ENCODE measurements around the gene BCAR1. TPM values are rescaled to one million over a fixed set of nuclear protein-coding genes. Genes with fewer than 3 reads are reported as not detected.

Gene BCAR1
- total RNA-seq, 1 donor from 2014 or later, result 39.5 TPM

DNA sequence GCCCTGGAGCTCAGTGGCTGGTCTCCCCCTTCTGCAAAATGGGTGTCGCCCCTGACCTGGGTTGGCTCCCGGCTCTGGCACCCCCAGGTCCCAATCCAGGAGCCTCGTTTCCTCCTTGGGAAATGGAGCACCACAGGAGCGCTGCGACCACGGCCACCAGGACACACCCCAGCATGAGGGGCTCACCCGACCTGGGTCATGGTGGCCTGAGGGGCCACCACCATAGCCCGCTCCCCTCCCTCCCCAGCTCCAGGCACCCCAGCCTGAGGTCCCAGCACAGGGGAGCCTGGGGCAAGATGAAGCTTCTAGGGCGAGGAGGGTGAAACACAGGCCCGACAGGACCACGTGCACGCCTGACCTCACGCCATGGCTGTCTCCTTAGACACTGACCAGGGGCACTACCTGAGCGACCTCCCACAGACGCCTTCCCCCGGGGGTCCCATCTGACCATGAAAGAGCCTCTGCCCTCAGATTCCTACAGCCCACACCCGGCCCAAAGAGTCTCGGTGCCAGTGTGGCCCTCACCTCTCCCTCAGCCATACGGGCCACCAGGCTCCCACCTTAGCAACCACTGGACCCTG lies 11.8 kb downstream of the BCAR1 start:
- no peak for DNase-seq (ENCODE audit: extremely low spot score in 2 of 2)
- Histone ChIP-seq H3K4me1 (peaks cover 57% of the 10 kb centered on the region), H3K27me3 (no peaks in the 10 kb centered on the region), H3K27ac (peak overlapping the region; percentile 85), H3K9me3 (no peaks in the 10 kb centered on the region), H3K36me3 (peaks cover 0 to 26% of the 10 kb centered on the region in 2 donors), H3K4me3 (no peak overlapping the region)
- intact Hi-C loops (cut with DNase I), result loop anchor here (5.0 kb wide), 1 partner anchor 148 kb away; no protein-coding TSS in a partner anchor
- no peak for TF ChIP-seq POLR2A (IDR thresholded peaks at IDR 0.05)
- TF ChIP-seq POLR2AphosphoS5 (IDR thresholded peaks at IDR 0.05; ENCODE audit: insufficient read depth in 1 of 2, low read depth in 1 of 2), result no peak
- TF ChIP-seq, protein P1, sequence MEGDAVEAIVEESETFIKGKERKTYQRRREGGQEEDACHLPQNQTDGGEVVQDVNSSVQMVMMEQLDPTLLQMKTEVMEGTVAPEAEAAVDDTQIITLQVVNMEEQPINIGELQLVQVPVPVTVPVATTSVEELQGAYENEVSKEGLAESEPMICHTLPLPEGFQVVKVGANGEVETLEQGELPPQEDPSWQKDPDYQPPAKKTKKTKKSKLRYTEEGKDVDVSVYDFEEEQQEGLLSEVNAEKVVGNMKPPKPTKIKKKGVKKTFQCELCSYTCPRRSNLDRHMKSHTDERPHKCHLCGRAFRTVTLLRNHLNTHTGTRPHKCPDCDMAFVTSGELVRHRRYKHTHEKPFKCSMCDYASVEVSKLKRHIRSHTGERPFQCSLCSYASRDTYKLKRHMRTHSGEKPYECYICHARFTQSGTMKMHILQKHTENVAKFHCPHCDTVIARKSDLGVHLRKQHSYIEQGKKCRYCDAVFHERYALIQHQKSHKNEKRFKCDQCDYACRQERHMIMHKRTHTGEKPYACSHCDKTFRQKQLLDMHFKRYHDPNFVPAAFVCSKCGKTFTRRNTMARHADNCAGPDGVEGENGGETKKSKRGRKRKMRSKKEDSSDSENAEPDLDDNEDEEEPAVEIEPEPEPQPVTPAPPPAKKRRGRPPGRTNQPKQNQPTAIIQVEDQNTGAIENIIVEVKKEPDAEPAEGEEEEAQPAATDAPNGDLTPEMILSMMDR (IDR thresholded peaks at IDR 0.05), result no peak

DNA sequence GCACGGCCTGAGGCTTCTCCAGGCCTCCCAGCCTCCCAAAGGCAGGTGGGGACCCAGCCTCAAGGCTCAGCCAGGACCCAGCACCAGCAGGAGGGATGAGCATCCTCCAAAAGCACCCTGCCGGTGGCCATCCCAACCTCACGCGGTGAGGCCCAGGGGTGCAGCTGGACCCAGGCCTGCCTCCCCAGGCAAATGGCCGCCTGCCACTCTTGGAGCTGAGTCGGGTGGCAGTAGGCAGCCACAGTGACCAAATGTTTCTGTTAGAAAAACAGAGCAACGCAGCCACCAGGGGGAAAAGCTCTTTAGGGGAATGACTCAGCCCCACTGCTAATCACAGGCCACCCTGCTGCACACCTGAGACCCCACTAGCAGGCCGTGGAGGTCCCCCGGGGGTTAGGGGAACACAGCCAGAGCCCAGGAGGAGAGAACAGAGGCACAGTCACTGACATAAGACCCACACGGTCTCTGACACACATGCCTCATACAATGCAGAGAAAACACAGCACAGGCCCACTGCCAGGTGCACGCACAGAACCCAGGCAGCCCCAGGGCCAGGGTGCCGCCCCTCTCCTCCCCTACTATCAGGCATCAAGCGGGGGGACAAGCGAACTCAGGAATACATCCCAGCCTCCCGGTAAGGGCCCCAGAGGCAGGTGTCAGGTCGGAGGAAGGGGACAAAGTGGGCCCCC lies 12.4 kb downstream of the BCAR1 start:
- intact Hi-C loops (cut with DNase I), result loop anchor here (5.0 kb wide), 1 partner anchor 148 kb away; no protein-coding TSS in a partner anchor
- H3K9me3 ChIP-seq, result no peaks in the 10 kb centered on the region
- TF ChIP-seq POLR2A (IDR thresholded peaks at IDR 0.05), result no peak
- TF ChIP-seq, protein P1 (IDR thresholded peaks at IDR 0.05), result peak in 1 of 3 experiments; percentile 25
- TF ChIP-seq POLR2AphosphoS5 (IDR thresholded peaks at IDR 0.05; ENCODE audit: insufficient read depth in 1 of 2, low read depth in 1 of 2), result peak in 1 of 2 donors; percentile 44
- H3K27me3 ChIP-seq, result no peaks in the 10 kb centered on the region
- no peak for DNase-seq (ENCODE audit: extremely low spot score in 2 of 2)
- peaks cover 0 to 32% of the 10 kb centered on the region in 2 donors for H3K36me3 ChIP-seq
- peak overlapping the region in 1 of 2 donors; percentile 40 for H3K4me3 ChIP-seq
- H3K4me1 ChIP-seq, result peaks cover 57% of the 10 kb centered on the region
- H3K27ac ChIP-seq, result peak overlapping the region; percentile 85

- peak overlapping the region in 1 of 2 donors; percentile 40 for H3K4me3 ChIP-seq
- H3K27me3 ChIP-seq, result no peaks in the 10 kb centered on the region
- H3K9me3 ChIP-seq, result no peaks in the 10 kb centered on the region
- intact Hi-C loops (cut with DNase I), result loop anchor here (5.0 kb wide), 1 partner anchor 149 kb away; no protein-coding TSS in a partner anchor
- H3K4me1 ChIP-seq, result peaks cover 58% of the 10 kb centered on the region
- peak overlapping the region; percentile 85 for H3K27ac ChIP-seq
- TF ChIP-seq, protein P1 (IDR thresholded peaks at IDR 0.05), result no peak
- TF ChIP-seq POLR2AphosphoS5 (IDR thresholded peaks at IDR 0.05; ENCODE audit: insufficient read depth in 1 of 2, low read depth in 1 of 2) (peak; percentile 51 to 83), POLR2A (IDR thresholded peaks at IDR 0.05) (no peak)
- H3K36me3 ChIP-seq, result peaks cover 0 to 36% of the 10 kb centered on the region in 2 donors
- no peak for DNase-seq (ENCODE audit: extremely low spot score in 2 of 2)
These were observed 13.1 kb downstream of the BCAR1 start for GRCh38 chr16:75238132-75238852.

DNA sequence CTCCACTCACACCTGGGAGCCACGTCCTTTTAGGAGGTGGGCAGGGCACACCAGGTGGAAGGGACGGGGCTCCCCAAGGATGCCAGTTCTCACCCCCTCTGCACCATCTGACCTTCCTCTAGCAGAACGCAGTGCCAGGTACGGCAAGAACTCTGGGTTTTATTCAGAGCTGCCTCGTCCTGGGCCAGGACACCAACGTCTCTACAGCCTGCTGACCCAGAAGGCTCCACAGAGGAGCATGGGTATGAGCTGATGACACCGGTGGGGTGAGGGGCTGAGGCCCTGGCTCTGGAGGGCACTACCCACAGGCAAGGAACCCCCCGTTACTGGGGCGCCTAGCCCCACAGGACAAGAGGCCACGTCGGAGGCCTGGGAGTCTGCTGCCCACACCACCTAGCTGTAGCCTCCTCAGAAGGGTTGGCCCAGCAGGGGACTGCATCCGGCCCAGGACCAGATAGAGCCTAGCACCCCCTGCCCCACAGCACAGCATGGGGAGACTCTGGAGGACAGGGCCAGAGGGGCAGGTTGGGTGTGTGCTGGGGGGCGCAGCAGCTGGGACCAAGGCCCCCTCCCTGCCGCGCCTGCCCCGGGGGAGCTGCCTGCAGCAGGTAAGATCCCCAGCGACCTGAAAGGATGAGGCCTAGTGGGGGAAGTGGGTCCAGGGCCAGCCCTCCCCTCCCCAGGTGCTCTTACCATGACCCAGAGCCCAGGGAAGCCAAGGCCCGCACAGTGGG lies 13.9 kb downstream of the BCAR1 start:
- intact Hi-C loops (cut with DNase I), result loop anchor here (5.0 kb wide), 1 partner anchor 150 kb away; no protein-coding TSS in a partner anchor
- Histone ChIP-seq H3K36me3 (peaks cover 0 to 43% of the 10 kb centered on the region in 2 donors), H3K27me3 (no peaks in the 10 kb centered on the region), H3K27ac (peak overlapping the region; percentile 85), H3K4me1 (peaks cover 60% of the 10 kb centered on the region), H3K4me3 (peak overlapping the region in 1 of 2 donors; percentile 40), H3K9me3 (no peaks in the 10 kb centered on the region)
- TF ChIP-seq, protein P1 (IDR thresholded peaks at IDR 0.05), result no peak
- no peak for TF ChIP-seq POLR2AphosphoS5 (IDR thresholded peaks at IDR 0.05; ENCODE audit: insufficient read depth in 1 of 2, low read depth in 1 of 2)
- TF ChIP-seq POLR2A (IDR thresholded peaks at IDR 0.05), result no peak
- DNase-seq (ENCODE audit: extremely low spot score in 2 of 2), result no peak
